Breast epithelium (tissue), 4 donors: Measurements from ENCODE around the gene CGNL1. TPM values are rescaled to one million over a fixed set of nuclear protein-coding genes. Genes with fewer than 3 reads are reported as not detected.

ENCODE experiments used
- DNase-seq, 2 donors: peaks; one replicate each; pipeline ENCODE4 v3.0.0-alpha.2; 2019; ENCODE audit warnings: low spot score in 2 of 2
- H3K27ac ChIP-seq, 2 donors: fragments of 200-600 bp; sonication (generic) in 1 of 2; one replicate each; pipeline ENCODE4 v1.5.1; 2016 to 2019; ENCODE audit warnings: mild to moderate bottlenecking in 1 of 2
- H3K27me3 ChIP-seq, 2 donors: fragments of 200-600 bp; sonication (generic) in 1 of 2; one replicate each; pipeline versions ENCODE4 v1.5.1 to v1.6.0; 2017 to 2019; ENCODE audit warnings: control low read depth in 1 of 2, mild to moderate bottlenecking in 1 of 2
- H3K36me3 ChIP-seq: fragments of 200-600 bp; one replicate; pipeline ENCODE4 v1.5.1; 2019
- H3K4me1 ChIP-seq, 2 donors: fragments of 200-600 bp; sonication (generic); one replicate each; pipeline ENCODE4 v1.5.1; 2016 to 2019; ENCODE audit warnings: control low read depth in 1 of 2
- H3K4me3 ChIP-seq, 3 donors: fragments of 200-600 bp; sonication (generic); 1 replicate in 2 of 3; 2 replicates in 1 of 3; pipeline ENCODE4 v1.5.1; 2016 to 2019; ENCODE audit warnings: mild to moderate bottlenecking in 3 of 3, moderate library complexity in 2 of 3
- H3K9me3 ChIP-seq, 2 donors: fragments of 200-600 bp; sonication (generic) in 1 of 2; one replicate each; pipeline ENCODE4 v1.5.1; 2016 to 2019; ENCODE audit warnings: control low read depth in 1 of 2
- POLR2A ChIP-seq: fragments of 450-650 bp; IDR thresholded peaks from one replicate; pipeline ENCODE4 v1.6.1; 2016; ENCODE audit warnings: antibody characterized with exemption, mild to moderate bottlenecking, moderate library complexity
- POLR2AphosphoS5 ChIP-seq, 3 donors: sonication (generic); formaldehyde crosslinking; IDR thresholded peaks; one replicate each; pipeline ENCODE4 v1.6.1; 2017; ENCODE audit warnings: antibody characterized with exemption in 3 of 3
- intact Hi-C: fragments of 100-400 bp; cut with DNase I; formaldehyde crosslinking; loops from one replicate; pipeline ENCODE4 v1.15.1; 2023; ENCODE audit warnings: low total_unique reads
- total RNA-seq, 3 donors: library from RNA; depleted of rRNA; stranded (reverse); fragments of >200 nt; gene quantifications; one replicate each; pipeline ENCODE4 v1.1.0, GENCODE V29; 2016
- TF ChIP-seq, protein P1 (sequence below), 3 donors: fragments of 450-650 bp; IDR thresholded peaks; one replicate each; pipeline ENCODE4 v1.5.1; 2016 to 2017; ENCODE audit warnings: antibody characterized with exemption in 3 of 3, mild to moderate bottlenecking in 3 of 3, moderate library complexity in 3 of 3

Gene CGNL1
- total RNA-seq, 3 donors from 2014 or later = 5.4 to 24.9 (median 18.4) TPM

DNA sequence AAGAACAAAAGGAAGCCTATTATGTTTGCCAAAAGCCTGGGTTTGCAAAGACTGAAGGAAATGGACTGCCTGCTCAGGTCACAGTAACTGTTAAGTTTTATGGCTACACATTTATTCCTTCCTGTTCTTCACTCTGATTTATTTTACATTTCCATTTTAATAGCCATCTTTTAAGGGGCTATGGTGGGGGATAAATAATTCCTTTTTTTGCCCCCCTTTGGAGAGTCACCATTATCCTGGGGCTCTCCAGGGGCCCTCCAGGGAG lies 161.9 kb downstream of the CGNL1 start:
- no peak for TF ChIP-seq POLR2AphosphoS5 (IDR thresholded peaks at IDR 0.05)
- no peak for TF ChIP-seq POLR2A
- TF ChIP-seq, protein P1, sequence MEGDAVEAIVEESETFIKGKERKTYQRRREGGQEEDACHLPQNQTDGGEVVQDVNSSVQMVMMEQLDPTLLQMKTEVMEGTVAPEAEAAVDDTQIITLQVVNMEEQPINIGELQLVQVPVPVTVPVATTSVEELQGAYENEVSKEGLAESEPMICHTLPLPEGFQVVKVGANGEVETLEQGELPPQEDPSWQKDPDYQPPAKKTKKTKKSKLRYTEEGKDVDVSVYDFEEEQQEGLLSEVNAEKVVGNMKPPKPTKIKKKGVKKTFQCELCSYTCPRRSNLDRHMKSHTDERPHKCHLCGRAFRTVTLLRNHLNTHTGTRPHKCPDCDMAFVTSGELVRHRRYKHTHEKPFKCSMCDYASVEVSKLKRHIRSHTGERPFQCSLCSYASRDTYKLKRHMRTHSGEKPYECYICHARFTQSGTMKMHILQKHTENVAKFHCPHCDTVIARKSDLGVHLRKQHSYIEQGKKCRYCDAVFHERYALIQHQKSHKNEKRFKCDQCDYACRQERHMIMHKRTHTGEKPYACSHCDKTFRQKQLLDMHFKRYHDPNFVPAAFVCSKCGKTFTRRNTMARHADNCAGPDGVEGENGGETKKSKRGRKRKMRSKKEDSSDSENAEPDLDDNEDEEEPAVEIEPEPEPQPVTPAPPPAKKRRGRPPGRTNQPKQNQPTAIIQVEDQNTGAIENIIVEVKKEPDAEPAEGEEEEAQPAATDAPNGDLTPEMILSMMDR (IDR thresholded peaks at IDR 0.05) = no peak
- Histone ChIP-seq H3K27ac (no peak overlapping the region), H3K9me3 (no peaks in the 10 kb centered on the region), H3K4me1 (no peaks in the 10 kb centered on the region), H3K27me3 (no peaks in the 10 kb centered on the region), H3K36me3 (no peaks in the 10 kb centered on the region), H3K4me3 (no peak overlapping the region)
- intact Hi-C loops = no loop called here
- no peak for DNase-seq

DNA sequence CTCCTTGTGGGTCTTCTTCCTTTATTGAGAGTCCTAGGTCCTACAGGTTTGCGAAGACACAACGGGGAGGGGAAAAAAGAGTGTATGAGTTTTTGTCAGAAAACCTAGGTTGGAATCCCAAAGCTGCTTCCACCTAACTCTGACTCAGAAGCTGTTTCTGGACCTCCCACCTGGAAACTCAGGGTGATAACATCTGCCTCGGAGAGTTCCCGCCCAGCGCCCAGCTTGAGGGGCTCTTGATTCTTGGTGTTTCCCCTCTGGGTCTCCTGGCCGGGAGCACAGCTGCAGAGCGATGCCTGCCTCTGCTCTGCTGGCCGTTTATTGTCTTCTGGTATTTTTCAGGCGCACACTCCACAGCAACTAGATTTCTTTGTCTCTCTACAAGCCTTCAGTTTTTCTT lies 162.5 kb downstream of the CGNL1 start:
- Histone ChIP-seq H3K36me3 (no peaks in the 10 kb centered on the region), H3K27me3 (no peaks in the 10 kb centered on the region), H3K9me3 (no peaks in the 10 kb centered on the region), H3K27ac (no peak overlapping the region), H3K4me1 (no peaks in the 10 kb centered on the region), H3K4me3 (no peak overlapping the region)
- TF ChIP-seq POLR2A (no peak), POLR2AphosphoS5 (IDR thresholded peaks at IDR 0.05) (no peak)
- TF ChIP-seq, protein P1 (IDR thresholded peaks at IDR 0.05) = no peak
- no peak for DNase-seq
- intact Hi-C loops = no loop called here

DNA sequence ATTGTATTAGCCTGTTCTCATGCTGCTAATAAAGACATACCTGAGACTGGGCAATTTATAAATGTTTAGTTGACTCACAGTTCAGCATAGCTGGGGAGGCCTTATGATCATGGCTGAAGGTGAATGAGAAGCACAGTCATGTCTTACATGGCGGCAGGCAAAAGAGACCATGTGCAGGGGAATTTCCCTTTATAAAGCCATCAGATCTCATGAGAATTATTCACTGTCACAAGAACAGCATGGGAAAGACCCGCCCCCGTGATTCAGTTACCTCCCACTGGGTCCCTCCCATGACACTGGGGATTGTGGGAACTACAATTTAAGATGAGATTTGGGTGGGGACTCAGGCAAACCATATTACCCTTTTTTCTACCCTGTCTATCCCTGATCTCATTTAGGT lies 163.9 kb downstream of the CGNL1 start:
- no peak overlapping the region for H3K4me3 ChIP-seq
- no peak for DNase-seq
- no peaks in the 10 kb centered on the region for H3K4me1 ChIP-seq
- H3K27me3 ChIP-seq = no peaks in the 10 kb centered on the region
- TF ChIP-seq, protein P1 (IDR thresholded peaks at IDR 0.05) = no peak
- no peak for TF ChIP-seq POLR2A
- no peak for TF ChIP-seq POLR2AphosphoS5 (IDR thresholded peaks at IDR 0.05)
- H3K36me3 ChIP-seq = no peaks in the 10 kb centered on the region
- no peak overlapping the region for H3K27ac ChIP-seq
- no peaks in the 10 kb centered on the region for H3K9me3 ChIP-seq
- intact Hi-C loops = no loop called here

DNA sequence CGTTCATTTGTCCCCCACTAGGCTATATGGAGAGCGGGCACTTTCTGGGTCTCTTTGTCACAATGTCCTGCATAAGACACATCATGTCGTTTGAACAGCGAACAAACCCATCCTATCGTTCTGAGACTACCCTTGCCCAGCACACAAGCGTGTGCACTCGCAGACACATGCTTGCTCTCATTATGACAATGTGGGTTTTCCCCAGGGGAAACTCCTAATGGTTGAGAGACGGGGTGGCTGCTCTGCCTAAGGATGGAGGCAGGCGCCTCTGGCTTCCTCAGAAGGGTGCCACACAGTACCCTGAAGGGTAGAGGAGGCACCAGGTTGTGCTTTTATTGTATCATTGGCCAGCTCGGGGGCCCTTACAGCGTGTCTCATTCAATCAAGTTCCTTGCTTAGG lies 164.4 kb downstream of the CGNL1 start:
- no peak overlapping the region for H3K27ac ChIP-seq
- TF ChIP-seq, protein P1 (IDR thresholded peaks at IDR 0.05) = no peak
- H3K4me1 ChIP-seq = no peaks in the 10 kb centered on the region
- intact Hi-C loops = no loop called here
- DNase-seq = no peak
- H3K36me3 ChIP-seq = no peaks in the 10 kb centered on the region
- no peaks in the 10 kb centered on the region for H3K9me3 ChIP-seq
- H3K27me3 ChIP-seq = no peaks in the 10 kb centered on the region
- no peak overlapping the region for H3K4me3 ChIP-seq

DNA sequence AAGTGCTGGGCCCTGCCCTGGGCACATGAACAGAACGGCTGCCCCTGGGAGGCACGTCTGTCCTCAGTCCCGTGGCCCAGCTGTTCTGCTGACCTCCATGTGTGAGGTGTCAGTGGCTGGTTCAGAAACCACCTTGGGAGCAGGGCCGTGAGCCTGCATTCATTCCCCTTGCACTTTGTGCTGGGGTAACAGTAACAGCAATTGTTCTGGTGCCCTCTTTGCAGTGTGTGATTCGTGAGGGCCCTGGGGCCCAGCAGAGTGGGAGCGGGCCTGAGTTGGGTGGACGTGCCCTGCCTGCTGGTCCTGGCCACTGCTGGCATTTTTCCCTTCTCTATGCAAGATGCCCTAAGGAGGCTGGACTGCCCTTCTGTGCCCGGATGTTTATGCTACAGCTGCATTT lies 165.0 kb downstream of the CGNL1 start:
- no peak for TF ChIP-seq POLR2A
- TF ChIP-seq POLR2AphosphoS5 (IDR thresholded peaks at IDR 0.05) = no peak
- TF ChIP-seq, protein P1 (IDR thresholded peaks at IDR 0.05) = no peak
- Histone ChIP-seq H3K36me3 (no peaks in the 10 kb centered on the region), H3K4me3 (no peak overlapping the region), H3K27me3 (no peaks in the 10 kb centered on the region), H3K4me1 (no peaks in the 10 kb centered on the region), H3K9me3 (no peaks in the 10 kb centered on the region), H3K27ac (no peak overlapping the region)
- intact Hi-C loops = no loop called here
- DNase-seq = no peak
